Activated effector memory CD4-positive, alpha-beta T cell treated with anti-CD3 and anti-CD28 coated beads, Interleukin-2, amount 50 U/mL, for 16 hours (primary cell): Measurements from ENCODE around the gene CRY1.
"Not testable (repeated sequence)": the region's sequence is repeated elsewhere in the genome, so short reads cannot be mapped to it uniquely, and the experiment has no call there.

Source experiments
- DNase-seq: peaks from one replicate; pipeline ENCODE4 v3.0.0-alpha.2; 2020

Gene CRY1

DNA sequence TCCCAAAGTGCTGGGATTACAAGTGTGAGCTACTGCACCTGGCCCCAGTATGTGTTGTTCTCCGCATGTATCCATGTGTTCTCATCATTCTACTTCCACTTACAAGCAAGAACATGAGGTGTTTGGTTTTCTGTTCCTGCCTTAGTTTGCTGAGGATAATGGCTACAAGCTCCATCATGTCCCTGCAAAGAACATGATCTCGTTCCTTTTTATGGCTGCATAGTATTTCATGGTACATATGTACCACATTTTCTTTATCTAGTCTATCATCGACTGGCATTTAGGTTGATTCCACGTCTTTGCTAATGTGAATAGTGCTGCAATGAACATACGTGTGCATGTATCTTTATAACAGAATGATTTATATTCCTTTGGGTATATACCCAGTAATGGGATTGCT, 97.2 kb downstream of the CRY1 start:
- DNase-seq: not testable (repeated sequence)

- no peak for DNase-seq
Observed at GRCh38 chr12:106994579-106995220, 98.6 kb downstream of the CRY1 start.

GRCh38 chr12:106987846-106988245, 105.5 kb downstream of the CRY1 start:
- DNase-seq: no peak

- DNase-seq: peak; percentile 93
Observed at GRCh38 chr12:106986625-106987389, 106.5 kb downstream of the CRY1 start, which contains the start of gene MTERF2. TSS of gene MTERF2 (minus strand) at chr12:106987146. CDS start at chr12:106978714, 8,432 bp downstream.

DNA sequence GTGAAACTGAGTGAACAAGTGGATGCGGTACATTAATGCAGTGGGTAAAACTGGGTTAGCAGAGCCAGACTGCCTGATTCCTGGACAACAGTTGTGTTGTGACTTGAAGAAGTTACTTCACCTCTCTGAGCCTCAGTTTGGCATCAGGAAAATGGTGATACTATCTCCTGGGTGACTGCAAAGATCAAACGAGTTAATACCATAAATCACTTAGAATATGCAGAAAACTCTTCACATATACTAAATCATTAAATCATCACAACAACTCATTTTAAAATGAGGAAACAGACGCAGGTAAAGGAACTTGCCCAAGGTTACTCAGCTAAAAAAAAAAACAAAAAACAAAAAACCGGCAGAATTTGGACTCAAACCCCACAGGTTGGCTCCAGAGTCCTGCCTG, 107.2 kb downstream of the CRY1 start:
- DNase-seq: no peak

- no peak for DNase-seq
Observed at GRCh38 chr12:106985479-106985878, 107.9 kb downstream of the CRY1 start.

DNA sequence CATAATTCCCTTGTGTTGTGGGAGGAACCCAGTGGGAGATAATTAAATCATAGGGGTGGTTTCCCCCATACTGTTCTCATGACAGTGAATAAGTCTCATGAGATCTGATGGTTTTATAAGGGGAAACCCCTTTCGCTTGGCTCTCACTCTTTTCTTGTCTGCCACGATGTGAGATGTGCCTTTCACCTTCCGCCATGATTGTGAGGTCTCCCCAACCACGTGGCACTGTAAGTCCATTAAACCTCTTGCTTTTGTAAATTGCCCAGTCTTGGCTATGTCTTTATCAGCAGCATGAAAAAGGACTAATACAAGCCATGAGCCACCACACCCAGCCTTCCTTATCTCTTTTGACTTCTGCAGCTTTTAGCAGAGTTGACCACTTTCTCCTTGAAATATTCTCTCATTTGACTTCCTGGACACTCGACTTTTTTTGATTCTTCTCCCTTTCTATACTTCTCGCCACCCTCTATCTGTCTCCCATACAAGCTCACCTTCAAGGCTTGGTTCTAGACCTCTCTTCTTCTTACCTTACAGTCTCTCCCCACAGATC, 108.7 kb downstream of the CRY1 start:
- no peak for DNase-seq

DNA sequence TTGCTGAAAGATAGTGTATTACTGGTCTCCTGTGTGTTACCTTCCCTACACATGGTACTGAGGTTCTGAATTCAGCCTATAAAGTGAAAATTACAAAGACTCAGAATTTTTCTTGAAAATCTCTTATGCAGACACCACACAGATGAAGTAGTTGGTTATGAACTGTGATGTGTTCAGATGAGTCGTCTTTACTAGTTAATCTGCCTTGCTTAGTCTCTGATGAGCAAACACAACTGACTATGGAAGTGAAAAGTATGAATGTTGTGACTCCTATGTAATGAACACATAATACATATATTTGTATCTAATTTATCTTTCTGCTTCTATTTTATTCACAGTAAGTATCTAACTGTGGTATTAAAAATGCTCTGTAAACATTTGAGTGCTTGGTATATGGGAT, 111.1 kb downstream of the CRY1 start:
- DNase-seq: no peak

- no peak for DNase-seq
Observed at GRCh38 chr12:106981788-106982187, 111.6 kb downstream of the CRY1 start.

DNA sequence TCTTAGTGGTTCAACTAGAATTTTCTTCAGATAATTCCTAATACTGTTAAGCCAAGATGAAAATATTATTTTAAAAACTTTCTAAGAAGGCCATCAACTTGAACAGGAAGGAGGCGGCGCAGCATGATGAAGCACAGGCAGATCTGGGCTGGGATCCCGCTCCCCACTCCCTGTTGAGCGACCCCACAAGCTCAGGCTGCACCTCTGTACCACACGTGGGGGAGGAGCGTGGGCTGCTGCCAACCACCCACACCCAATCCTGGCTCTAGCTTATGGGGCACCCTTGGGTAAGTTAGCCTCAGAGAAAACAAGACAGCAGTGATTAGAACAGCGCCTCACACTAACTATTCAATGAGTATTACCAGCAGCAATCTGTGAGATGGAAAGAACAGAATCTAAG, 112.4 kb downstream of the CRY1 start:
- no peak for DNase-seq

GRCh38 chr12:106978035-106978800, 115.1 kb downstream of the CRY1 start:
- DNase-seq: no peak

- no peak for DNase-seq
Observed at GRCh38 chr12:106976668-106977067, 116.7 kb downstream of the CRY1 start.

DNA sequence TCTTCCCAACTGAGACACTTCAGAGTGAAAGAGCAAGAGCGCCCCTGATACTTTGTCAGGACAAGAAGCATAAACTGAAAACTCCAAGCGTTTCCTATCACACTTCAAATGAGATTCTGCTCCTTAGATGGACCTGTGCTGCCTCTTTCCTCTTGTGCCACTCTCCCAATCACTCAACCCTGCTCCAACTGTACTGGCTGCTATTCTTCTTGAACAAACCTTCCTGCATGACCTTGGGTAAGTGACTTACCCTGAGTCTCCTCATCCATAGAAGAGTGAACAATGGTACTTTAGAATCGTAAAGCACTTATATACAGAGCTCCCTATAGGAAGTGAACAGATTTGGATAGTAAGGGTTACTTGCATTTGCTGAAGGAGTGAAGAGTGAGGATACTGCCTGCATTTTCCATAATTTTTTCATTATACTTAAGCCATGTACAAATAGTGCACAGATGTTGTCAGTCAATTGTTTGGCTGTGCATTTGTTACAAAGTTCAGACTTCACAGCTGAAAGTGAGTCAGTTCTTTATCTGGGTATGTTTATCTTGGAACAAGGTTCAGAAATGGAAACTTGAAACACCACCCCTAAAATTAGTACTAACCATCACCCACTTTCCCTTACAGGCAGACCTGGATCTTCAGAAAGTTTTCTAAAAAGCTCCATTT, 117.2 kb downstream of the CRY1 start:
- DNase-seq: no peak

DNA sequence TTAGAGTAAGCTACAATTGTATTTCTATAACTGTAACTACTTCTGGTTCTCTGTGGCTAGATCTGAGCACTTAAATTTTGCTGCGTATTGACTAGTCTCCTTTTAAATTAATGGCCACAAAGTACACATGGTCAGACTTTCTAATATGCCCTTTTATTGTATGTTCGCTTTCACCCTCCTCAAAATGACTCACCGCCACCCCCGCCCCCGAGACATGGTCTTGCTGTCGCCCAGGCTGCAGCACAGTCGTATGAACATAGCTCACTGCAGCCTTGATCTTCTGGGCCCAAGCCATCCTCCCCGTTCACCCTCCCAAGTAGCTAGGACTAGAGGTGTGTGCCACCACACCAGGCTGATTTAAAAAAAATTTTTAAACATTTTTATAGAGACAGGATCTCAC, 118.3 kb downstream of the CRY1 start:
- DNase-seq: no peak

GRCh38 chr12:106974511-106974910, 118.8 kb downstream of the CRY1 start:
- no peak for DNase-seq

GRCh38 chr12:106973545-106973944, 119.8 kb downstream of the CRY1 start:
- no peak for DNase-seq

GRCh38 chr12:106971065-106971464, 122.3 kb downstream of the CRY1 start:
- DNase-seq: no peak

GRCh38 chr12:106964526-106964925, 128.8 kb downstream of the CRY1 start:
- no peak for DNase-seq

- DNase-seq: no peak
Observed at GRCh38 chr12:106962286-106962685, 131.1 kb downstream of the CRY1 start.

DNA sequence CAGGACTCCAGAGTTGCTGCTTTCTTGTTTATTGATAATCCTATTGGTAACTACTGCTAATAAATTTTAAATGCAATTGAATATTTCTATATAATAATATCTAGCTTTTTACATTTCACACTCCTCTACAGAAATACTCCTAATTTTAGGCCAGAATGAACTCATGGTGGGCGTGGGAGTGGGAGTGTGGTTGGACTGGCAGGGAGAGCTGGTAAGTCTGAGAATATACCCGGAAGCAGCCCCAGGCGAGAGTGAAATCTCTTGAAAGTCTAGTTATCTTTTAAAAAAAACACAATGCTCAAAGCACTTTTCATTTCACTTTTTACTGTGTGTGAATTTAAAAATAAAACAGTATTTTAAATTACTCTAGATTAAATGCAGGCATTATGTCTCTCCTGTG, 132.9 kb downstream of the CRY1 start:
- no peak for DNase-seq

- DNase-seq: no peak
Observed at GRCh38 chr12:106957583-106957982, 135.8 kb downstream of the CRY1 start.

- DNase-seq: peak; percentile 84
Observed at GRCh38 chr12:106956048-106956578, 137.2 kb downstream of the CRY1 start.
